HG02840 (cell line): ENCODE measurements around the gene KRTAP6-1.

Source experiments
- ATAC-seq: cut with Tn5 transposase; IDR thresholded peaks from one replicate; pipeline ENCODE4 v1.9.1; 2021; ENCODE audit warnings: mild to moderate bottlenecking, moderate library complexity, moderate number of reproducible peaks; ENCODE audit not compliant: unreplicated experiment, low FRiP score

KRTAP6-1 gene

DNA sequence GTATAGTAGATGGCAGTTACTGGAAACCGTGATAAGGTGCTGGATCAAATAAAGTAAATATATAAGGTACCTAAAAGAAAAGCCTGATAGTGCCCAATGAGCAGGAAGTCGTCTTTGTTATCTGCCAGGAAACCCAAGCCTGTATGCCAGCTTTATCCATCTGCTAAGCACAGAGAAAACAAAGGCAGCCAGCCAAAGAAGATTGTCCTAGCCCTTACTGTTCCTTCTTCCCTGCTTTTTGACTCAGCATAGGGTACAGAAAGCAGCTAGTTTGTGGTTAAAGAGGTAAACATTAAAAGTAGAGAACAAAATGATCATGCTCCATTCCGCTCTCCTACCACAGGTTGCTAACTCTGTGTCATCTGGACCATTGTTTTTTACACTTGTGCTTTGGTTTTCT is 33.6 kb downstream of the KRTAP6-1 start:
- ATAC-seq = no peak

DNA sequence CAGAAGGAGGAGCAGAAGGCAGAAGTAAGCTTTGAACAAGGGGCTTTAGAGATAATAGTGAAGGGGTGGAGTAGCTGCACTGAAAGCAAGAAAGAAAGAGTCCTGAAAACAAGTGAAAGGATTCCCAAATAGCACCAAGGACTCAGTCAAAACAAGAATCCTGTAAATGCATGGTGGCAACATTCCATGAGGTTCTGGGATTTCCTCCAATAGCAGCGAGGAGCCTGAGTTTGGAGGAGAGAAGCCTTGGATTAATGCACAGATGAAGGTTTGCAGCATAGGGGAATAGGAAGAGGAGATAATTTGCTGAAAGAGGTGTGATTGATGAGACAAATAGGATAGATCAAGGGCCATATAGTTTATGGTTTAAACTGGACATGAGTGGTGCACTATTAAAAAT is 34.4 kb downstream of the KRTAP6-1 start:
- no peak for ATAC-seq

DNA sequence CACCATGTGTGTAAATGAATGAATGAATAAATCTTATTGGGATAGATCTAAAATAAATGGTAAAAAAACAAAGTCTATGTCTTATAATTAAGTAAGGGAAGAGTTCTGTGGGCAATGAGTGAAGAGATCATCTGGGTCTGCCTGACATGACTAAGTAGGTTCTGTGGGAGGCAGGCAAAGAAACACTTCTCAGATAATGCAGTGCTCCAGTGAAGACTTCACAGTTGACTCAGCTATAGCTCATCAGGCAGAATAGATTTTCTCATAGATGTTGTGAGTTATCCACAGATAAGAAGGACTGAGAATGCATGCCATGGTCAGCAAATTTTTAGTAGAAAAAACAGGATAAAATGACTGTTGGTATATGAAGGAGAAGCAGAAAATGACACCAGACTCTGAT is 36.0 kb downstream of the KRTAP6-1 start:
- ATAC-seq = no peak

DNA sequence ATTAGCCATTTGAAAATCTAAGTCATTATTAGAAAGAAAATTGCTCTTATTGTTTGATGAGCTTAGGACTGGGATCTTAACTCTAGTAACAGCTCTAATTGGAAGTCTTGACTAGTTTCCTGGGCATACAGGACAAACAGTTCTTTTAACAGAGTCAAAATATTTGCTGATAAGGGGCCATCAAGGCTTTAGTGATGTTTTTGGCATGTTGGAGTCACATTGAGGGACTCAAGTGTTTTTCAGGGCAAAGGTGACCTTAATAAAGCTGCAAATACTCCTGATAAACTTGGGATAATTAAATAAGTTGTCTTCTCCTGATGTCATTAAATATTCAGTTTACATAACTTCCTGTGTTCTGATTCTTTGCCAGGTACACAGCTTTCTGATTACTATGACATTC is 46.1 kb downstream of the KRTAP6-1 start:
- ATAC-seq = no peak

DNA sequence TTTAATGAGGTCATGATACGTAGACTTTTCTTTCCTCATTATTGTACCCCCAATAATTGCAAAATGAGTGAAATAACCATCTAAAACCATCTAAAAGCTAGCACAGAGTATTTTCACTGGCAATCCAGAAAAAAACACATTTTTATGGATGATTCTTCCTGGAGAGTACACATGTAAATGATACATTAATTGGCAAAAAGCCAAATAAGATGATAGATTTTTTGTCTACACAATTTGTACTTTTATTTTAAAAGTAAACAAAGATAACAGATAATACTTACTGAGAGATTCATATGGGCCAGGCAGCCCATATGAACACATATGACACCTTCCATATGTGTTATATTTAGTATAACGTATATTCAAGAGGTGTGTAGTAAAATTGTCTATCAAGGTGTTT is 50.1 kb downstream of the KRTAP6-1 start:
- no peak for ATAC-seq
